Skin epidermis (tissue), 12 donors: Measurements from ENCODE around the gene SLC25A1.

Source experiments
- H3K27ac ChIP-seq, 21 experiments: fragments of 200-600 bp; sonication (generic) in 11 of 21; one replicate each; pipeline ENCODE4 v1.5.0; 2020; ENCODE audit warnings: mild to moderate bottlenecking in 3 of 21, inconsistent platforms in 2 of 21, moderate library complexity in 2 of 21
- H3K4me3 ChIP-seq, 7 experiments: fragments of 200-600 bp; sonication (generic) in 2 of 7; one replicate each; pipeline ENCODE4 v1.5.0; 2020; ENCODE audit warnings: inconsistent platforms in 2 of 7, mild to moderate bottlenecking in 2 of 7, moderate library complexity in 1 of 7

SLC25A1 gene

GRCh38 chr22:19128946-19129727 is 49.4 kb downstream of the SLC25A1 start:
- H3K4me3 ChIP-seq, result no peak overlapping the region
- peak overlapping the region in 18 of 21 experiments; percentile 11 to 88 (median 76) for H3K27ac ChIP-seq

- Histone ChIP-seq H3K4me3 (no peak overlapping the region), H3K27ac (peak overlapping the region in 8 of 21 experiments; percentile 16 to 88 (median 36))
These were observed 50.5 kb downstream of the SLC25A1 start for GRCh38 chr22:19128009-19128401.

GRCh38 chr22:19127329-19128008 is 51.1 kb downstream of the SLC25A1 start:
- H3K4me3 ChIP-seq, result no peak overlapping the region
- H3K27ac ChIP-seq, result peak overlapping the region in 14 of 21 experiments; percentile 16 to 72 (median 42)

GRCh38 chr22:19126309-19127273 is 51.9 kb downstream of the SLC25A1 start:
- no peak overlapping the region for H3K4me3 ChIP-seq

More at GRCh38 chr22:19126309-19127273, 51.9 kb downstream of the SLC25A1 start:
- peak overlapping the region in 12 of 21 experiments; percentile 29 to 72 (median 42) for H3K27ac ChIP-seq
